GM19351 (cell line): Measurements from ENCODE around the gene MAN2A1.

Experiments used
- ATAC-seq: cut with Tn5 transposase; IDR thresholded peaks from one replicate; pipeline ENCODE4 v1.9.1; 2021; ENCODE audit warnings: mild to moderate bottlenecking, moderate library complexity; ENCODE audit not compliant: unreplicated experiment

Gene MAN2A1

DNA sequence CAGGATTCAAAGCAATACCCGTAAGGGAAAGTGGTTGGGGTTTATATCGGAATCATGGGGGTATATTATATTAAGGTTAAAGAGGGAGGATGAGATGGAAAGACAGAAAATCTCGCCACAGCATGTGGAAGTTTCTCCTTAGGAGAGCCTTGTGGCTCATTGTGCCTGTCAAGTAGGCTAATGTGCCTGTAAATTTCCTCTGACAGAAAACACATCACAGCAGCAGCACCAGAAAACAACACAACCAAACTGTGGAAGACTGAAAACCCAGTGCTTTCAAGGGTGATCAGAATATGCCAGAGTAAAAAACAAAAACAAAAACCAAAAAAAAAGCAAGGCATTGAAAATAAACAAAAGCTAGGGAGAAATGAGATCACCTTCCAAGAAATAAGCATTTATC, 11.3 kb upstream of the MAN2A1 start:
- no peak for ATAC-seq

DNA sequence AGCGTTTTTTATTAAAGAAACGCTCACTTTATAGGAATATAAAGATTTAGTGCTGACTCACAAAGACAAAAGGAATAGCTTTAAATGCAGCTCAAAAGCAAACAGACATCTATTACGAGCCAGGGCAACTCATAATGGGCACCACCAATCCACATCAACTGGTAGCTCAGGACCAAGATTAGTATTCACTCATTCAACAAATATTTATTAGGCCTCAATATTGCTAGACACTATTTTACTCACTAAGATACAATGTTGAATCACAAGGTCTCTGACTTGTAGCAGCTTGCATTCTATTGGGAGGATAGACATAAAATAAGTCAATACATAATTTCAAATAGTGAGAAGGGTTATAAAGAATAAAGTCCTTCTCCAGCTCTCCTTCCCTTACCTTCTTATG, 8.0 kb upstream of the MAN2A1 start:
- no peak for ATAC-seq

DNA sequence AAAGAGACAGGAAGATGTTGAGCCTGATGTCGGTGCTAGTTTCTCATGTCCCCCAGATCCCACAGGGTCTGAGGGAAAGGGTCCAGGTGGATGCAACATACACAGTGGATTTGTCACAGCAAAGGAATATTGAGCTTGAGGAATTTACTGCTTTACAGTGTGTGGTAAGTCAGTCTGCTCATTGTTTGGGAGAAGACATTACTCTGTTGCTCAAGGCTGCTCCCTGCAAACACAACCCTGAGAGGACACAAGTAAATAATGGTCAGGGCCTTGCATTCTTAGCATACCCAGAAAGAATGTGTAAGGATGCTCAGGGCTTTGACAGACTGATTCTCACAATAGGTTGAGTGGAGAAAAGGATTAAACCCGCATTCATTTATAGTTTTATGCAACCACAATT, 7.3 kb upstream of the MAN2A1 start:
- ATAC-seq, result no peak

DNA sequence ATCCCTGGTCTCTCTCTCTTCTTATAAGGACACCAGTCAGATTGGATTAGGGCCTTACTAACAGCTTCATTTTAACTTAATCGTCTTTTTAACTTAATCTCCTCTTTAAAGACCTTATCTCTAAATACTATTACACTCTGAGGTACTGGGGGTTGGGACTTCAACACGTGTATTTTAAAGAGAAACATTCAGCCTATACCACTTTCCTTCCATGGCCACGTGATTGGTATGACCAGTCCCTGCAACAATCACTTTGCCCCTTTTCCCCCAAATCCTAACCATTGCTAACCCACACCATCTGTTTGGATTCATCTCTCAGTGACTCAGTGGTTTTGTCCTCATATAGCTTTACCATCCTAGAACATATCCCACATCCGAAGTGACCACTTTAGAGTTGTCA, 3.8 kb upstream of the MAN2A1 start:
- ATAC-seq, result no peak

DNA sequence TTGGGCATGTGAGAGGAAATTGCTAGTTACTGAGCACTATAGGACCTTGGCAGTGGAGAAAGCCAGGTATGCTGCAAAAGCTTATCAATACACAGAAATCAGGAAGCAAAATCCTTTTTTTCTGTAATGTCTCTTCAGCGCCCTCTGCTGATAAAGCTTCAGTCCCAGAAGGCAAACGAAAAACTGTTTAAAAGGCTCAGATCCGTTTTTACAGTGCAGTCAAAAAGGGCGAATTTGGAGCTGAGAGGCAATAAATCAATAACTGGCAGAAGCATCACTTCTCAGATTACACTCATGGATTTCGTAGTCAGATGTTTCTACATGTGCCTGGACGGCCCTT, 1.1 kb upstream of the MAN2A1 start:
- ATAC-seq, result peak; percentile 0

DNA sequence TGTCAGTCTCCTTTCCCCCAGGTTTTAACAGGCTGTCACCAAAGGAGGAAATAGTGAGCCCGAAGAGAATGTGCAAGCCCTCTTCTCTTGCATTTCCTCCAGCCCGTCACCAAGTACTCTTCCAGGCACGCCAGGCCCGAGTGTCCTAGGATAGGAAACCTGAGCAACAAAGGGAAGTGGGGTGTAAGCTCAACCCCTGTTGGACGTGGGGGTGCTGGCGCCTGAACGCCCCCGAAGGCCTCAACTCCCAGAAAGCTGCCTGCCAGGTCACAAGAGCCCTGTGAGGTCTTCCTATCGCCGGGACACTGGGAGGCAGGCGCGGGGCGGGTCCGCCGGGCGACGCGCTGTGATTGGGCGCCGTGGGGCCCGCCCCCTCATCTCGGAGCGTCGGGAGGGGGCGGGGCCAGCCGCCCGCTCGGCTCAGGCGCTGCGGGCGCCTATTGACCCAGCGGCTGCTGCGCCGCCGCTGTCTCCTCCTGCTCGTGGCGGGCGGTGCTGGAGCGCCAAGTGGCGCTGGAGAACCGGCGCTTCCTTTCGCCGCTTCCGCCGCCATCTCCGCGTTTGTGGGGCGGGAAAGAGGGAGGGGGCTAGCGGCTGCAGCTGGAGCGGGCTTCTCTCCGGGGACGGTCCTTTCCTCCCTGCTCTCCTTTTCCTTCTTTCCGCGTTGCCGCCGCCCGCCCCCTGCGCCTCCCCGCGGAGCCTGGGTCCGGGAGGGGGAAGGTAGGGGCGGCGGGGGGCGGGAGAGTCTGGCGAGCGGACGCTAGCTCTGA, 572 bp upstream of the MAN2A1 start:
- peak; percentile 76 for ATAC-seq

DNA sequence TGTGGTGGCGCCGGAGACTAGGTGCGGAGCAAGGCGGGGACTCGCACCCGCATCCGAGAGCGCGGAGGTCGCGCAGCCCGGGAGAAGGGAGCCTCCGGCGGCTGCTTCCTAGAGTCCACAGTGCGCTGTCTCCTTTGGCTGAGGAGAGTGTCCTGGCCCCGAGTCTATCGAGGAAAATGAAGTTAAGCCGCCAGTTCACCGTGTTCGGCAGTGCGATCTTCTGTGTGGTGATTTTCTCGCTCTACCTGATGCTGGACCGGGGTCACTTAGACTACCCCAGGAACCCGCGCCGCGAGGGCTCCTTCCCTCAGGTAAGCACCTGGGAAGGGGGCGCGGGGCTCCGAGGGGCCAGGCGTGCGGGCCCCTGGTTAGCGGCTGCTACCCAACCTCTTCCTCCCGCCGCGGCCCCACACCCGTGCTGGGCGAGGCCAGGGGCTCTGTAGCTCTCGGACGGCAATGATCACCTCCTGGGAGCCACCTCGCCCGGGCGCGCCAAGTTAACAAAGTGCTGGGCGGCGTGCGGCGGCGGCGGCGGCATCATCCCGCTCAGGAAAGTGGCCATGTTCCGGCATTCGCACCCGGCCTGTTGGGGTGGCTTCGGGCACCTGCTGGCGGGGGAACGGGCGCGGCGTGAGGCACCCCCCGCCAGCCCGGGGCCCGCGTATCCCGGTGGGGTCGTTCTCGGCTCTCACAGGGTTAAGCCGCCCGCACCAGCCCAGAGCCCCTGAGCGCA, 681 bp downstream of the MAN2A1 start:
- peak; percentile 5 for ATAC-seq

DNA sequence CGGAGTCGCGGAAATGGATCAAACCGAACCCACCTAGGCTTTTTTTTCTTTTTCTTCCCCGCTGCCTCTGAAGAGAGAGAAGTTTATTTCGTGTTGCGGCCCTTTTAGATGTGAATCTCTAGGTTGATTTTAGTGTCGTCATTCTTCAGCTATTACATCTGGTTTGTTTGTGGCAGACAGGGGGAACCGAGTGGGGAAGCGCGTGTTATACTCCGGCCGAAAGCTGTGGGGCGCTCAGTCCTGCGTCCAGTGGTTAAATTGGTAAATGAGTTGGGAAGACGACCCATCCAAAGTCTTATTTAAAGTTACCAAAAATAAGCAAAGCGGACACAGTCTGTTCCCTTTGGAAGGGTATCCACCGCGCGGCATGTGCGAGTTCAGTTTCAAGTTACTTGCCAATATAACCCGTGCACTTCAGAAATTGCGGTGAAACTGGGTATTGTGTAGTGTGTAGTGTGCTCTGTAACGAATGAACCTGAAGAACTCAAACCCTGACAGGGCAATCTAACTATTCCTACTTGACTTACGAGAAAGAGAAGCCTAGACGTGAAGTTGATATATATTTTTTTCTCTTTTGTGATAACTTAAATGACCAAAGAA, 1.3 kb downstream of the MAN2A1 start:
- peak; percentile 15 for ATAC-seq

DNA sequence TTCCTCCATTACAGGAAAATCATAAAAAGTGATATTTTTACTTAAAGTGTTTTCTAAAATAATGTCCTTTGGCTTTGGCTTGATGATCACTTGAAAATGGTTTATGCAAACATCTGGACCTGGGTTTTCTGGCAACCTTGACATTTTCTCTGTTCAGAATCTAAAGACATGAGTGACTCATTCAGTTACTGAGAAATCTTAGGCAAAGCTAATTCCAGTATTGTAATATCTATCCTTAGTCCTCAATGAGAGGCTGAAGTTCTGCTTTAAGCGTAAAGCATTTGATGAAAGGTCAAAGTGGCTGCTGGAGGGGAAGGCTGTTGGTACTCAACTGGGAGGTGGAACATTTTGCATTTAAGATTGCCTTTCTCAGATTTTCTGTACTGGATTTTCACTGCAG, 2.3 kb downstream of the MAN2A1 start:
- no peak for ATAC-seq

DNA sequence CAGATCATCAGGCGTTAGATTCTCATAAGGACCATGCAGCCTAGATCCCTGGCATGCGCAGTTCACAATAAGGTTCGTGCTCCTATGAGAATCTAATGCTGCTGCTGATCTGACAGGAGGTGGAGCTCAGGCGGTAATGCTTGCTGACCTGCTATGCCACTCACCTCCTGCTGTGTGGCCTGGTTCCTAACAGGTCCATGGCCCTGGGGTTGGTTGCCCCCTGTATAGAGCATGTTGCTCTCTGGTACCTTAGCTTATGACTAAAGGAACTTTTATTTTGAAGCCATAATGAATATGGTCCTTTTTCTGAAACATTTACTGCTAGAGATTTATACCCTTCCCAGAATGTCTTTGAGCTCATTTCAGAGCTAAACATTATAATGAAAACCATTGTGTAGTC, 3.1 kb downstream of the MAN2A1 start:
- ATAC-seq, result no peak

DNA sequence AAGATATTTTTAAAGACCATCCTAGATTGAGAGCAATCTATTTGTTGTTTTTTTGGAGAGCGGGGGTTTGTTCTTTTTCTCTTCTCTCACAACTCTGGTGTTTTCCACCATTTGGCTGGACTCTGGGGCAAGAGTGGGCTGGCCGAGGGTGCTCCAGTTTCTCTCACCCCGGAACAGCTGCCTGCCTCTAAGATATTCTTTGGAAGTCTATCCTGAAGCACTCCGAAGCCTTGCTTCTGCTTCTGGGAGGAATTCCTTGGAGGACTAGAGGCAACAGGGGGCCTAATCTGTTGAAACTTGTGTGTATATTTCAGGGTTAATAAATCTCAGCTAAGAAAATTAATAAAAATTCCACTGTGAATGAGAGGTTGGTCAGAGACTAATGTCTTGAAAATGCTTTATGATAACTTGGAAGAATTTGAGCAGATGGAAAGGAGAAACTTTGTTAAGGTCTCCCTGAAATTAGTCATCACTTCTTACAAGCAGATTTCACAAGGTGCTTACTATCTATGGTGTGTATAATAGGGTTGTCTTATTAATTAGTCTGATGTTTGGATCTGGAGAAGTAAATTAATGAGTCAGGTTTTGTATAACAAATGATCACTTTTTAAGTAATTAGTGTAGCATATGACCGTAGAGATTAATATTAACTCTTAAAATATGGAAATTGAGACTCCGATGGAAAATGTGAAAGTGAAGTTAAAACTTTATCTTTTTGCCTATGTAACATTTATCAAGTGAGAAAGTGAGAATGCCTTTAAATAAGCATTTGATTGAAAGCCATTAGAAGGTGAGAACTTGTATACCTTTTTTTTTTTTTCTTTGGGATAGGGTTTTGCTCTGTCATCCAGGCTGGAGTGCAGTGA, 4.0 kb downstream of the MAN2A1 start:
- ATAC-seq, result no peak

DNA sequence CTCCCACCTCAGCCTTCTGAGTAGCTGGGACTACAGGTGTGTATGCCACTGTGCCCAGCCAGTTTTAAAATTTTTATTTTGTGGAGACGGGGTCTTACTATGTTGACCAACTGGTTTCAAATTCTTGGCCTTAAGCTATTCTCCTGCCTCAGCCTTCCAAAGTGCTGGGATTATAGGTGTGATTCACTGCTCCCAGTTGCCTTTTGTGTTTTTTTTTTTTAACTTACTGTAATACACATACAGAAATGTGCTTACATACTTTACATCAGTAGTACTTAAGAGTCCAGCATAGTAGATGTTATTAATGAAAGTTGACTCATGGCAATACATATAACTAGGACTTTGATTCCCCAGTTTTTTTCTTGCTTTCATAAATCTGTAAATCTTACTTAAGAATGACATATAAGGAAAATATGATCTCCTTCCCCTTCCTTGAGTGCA, 4.7 kb downstream of the MAN2A1 start:
- no peak for ATAC-seq

DNA sequence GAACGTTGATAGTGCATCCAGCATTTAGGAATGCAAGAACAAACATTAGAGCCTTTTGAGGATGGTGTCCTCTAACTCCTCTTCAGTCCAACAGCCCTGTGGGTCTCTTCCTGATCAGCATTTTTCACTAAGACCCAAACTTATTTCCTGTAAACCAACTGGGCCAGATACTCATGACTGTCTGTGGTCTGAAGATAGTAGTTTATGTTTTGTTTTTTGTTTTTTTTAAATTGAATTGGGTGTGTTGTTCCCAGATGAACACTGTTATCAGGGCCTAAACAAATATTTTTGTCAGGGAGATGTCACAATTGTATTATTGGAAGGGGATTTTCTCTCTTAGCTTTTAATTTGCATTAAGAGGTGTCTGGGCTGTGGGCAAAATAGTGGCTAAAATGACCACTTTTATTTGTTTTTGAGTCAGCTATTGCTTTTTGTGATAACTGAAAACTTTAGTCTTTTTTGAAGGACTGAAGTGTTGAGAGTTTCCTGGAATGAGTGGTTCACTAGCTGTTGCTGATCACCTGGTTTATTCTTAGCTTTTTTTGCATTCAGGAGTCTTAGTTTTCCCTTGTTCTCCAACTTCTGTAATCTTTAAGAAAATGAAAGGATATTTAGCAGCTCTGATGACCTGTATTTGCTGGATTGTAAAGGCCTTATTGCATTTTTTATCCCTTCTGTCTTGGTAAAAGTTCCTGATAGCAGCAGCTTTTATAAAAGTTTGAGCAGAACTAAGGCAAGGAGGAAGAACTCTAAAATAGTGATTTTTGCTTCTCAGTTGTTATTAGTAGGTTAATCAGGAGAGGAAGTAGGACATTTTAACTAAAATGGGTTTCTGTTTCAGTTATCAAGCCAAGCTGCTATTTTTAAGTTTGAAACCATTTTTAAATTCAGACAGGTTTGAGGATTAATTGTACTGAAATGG, 5.5 kb downstream of the MAN2A1 start:
- ATAC-seq, result peak; percentile 60

DNA sequence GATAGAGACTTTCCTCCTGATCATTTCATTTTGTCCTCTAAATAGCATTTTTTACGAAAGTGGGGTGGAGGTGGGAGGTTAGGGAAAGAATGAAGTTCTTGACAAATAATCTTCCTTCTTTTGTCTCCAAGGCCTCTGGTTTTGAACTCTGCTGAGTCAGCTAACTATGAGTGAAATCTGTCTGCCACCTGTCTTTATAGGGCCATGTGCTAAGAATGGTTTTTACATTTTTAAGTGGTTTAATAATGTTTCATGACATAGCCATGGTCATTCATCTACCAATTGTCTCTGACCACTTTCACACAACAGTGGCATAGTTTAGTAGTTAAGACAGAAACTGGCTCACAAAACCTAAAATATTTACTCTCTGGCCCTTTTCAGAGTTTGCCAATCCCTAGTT, 7.6 kb downstream of the MAN2A1 start:
- ATAC-seq, result no peak

DNA sequence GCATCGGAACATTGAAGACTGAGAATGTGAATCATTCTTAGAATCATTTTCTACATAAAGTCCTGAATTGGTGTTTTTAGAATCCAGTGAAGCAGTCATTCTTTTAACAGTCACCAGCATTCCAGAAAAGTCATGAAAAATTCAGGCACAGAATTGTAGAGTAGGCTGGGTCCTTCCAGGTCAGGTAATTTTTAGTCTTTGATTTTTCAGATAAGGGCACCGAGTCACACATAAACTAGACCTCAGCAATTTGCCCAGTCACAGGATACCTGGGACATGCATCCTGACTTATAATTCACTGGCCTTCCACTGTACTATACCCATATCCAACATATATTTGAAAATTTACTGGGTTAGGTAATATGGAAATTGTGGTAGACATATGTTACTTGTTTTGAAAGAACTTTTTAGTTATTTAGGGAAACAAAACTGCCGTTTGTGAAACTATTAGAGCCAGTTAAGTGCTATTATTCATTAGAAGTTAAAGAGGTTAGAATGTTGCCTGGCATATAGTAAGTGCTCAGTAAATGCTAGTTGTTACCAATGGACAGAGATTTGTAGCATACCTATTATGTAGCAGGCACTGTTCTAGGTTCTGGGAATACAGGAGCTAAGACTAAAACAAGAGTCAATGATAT, 10.9 kb downstream of the MAN2A1 start:
- ATAC-seq, result no peak

DNA sequence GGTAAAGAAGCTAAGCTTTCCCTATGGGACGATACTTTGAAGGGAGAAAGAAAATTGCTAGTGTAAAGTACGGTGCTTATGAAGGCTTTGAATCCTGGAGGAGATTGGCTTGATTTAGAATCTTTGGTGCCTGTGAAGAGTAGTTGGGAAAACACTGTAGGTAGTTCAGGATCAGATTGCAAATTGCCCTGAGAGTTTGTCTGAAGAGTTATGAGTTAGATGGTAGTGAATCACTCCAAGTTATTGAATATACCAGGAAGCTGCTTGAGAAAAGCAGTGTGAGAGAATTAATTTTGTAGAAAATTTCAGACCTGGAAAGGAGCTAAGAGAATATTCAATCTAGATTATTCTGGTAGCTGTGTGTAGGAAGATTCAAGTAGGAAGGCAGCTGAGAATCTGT, 11.5 kb downstream of the MAN2A1 start:
- ATAC-seq, result no peak

DNA sequence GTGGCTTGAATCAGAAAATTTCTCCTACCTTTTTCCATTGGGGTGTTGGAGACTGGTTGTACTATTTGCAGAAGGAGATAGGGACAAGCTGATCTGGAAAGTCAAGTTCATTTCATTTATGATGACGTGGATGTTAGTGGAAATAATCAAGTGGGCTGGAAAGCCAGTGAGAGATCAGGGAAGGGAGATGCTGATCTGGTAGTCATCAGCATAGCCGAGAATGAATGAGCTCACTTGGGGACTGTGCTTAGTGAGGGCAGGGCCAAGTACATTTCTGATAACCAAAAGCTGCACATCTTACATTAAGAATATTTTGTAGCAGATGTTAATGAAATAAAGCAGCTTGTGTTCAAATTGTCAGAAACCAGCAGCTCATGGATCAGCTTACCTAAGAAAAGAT, 12.1 kb downstream of the MAN2A1 start:
- no peak for ATAC-seq

DNA sequence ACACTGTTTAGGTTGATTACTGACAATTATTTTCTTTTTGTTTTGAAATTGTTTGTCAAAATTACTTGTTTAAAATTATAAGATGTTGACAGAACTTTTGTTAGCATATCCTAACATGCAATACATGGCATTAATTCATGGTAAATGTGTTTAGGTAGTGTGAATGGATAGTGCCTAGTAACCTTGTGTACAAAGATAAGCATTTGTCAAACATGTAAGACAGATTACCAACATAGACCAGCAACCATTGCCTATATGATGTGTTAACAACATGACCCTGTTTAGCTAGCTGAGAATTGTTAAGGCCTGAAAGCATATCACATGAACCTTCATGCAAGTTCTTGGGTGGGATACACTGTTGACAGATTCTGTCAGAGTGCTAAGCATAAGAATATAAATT, 13.4 kb downstream of the MAN2A1 start:
- no peak for ATAC-seq

DNA sequence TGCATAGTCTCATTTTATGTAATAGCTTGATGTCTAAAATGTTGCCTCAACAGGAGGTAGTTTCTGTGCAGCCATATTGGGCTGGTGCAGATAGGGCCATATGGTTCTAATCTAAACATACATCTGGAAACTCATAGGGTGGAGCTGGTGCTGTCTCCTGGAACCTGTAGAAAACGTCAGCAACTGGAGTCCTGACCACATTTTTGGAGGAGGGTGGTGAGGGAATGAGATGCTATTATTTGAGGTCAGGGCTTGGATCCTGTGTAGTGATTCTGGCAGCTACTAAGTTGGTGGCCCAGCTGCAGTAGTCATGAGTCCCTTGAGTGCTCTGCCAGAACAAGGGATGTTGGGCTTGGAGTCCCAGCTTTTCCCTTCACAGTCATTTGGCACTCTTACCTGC, 14.1 kb downstream of the MAN2A1 start:
- ATAC-seq, result no peak
